ENCODE measurements around the gene C19orf67. TPM values are rescaled to one million over a fixed set of nuclear protein-coding genes. Genes with fewer than 3 reads are reported as not detected.

C19orf67 gene
- total RNA-seq, 4 donors from 2014 or later: not detected

GRCh38 chr19:14110650-14111049 lies 25.1 kb upstream of the C19orf67 start:
- WGBS, 2 donors: 37 to 55% methylated on average over 2 of the region's 2 CpGs
- no peak overlapping the region for H3K27ac ChIP-seq

GRCh38 chr19:14107581-14108461 lies 22.2 kb upstream of the C19orf67 start:
- H3K9me3 ChIP-seq: no peaks in the 10 kb centered on the region
- H3K4me1 ChIP-seq: peaks cover 0 to 39% (median 11%) of the 10 kb centered on the region in 4 donors
- H3K36me3 ChIP-seq: peaks cover 0 to 52% (median 2%) of the 10 kb centered on the region in 3 donors
- WGBS, 2 donors: 63 to 73% methylated on average over 22 to 23 of the region's 23 CpGs
- H3K27ac ChIP-seq: peak overlapping the region in 1 of 4 donors; percentile 44
- H3K27me3 ChIP-seq: no peaks in the 10 kb centered on the region
- no peak for DNase-seq (ENCODE audit: low spot score in 2 of 2)
- H3K4me3 ChIP-seq: no peak overlapping the region
- TF ChIP-seq POLR2A (IDR thresholded peaks at IDR 0.05) (no peak), CTCF (IDR thresholded peaks at IDR 0.05) (no peak), EP300 (IDR thresholded peaks at IDR 0.05) (no peak)

More at GRCh38 chr19:14110650-14111049, 25.1 kb upstream of the C19orf67 start:
- Histone ChIP-seq H3K27me3 (no peaks in the 10 kb centered on the region), H3K36me3 (peaks cover 0 to 24% (median 2%) of the 10 kb centered on the region in 3 donors), H3K9me3 (no peaks in the 10 kb centered on the region), H3K4me1 (peaks cover 0 to 67% (median 28%) of the 10 kb centered on the region in 4 donors), H3K4me3 (no peak overlapping the region)
- DNase-seq (ENCODE audit: low spot score in 2 of 2): no peak
- TF ChIP-seq EP300 (IDR thresholded peaks at IDR 0.05) (no peak), CTCF (IDR thresholded peaks at IDR 0.05) (no peak), POLR2A (IDR thresholded peaks at IDR 0.05) (no peak)

- H3K4me3 ChIP-seq: no peak overlapping the region
- H3K27me3 ChIP-seq: no peaks in the 10 kb centered on the region
- H3K36me3 ChIP-seq: peaks cover 0 to 62% (median 2%) of the 10 kb centered on the region in 3 donors
- TF ChIP-seq EP300 (IDR thresholded peaks at IDR 0.05) (no peak), POLR2A (IDR thresholded peaks at IDR 0.05) (no peak), CTCF (IDR thresholded peaks at IDR 0.05) (no peak)
- H3K9me3 ChIP-seq: no peaks in the 10 kb centered on the region
- peak overlapping the region in 1 of 4 donors; percentile 44 for H3K27ac ChIP-seq
- DNase-seq (ENCODE audit: low spot score in 2 of 2): no peak
- peaks cover 0 to 36% (median 2%) of the 10 kb centered on the region in 4 donors for H3K4me1 ChIP-seq
- WGBS, 2 donors: 55 to 57% methylated on average over 5 to 13 of the region's 16 CpGs
Observed at GRCh38 chr19:14106840-14107239, 21.3 kb upstream of the C19orf67 start.

GRCh38 chr19:14105680-14106079 lies 20.1 kb upstream of the C19orf67 start:
- 73 to 83% methylated on average over 8 of the region's 8 CpGs for WGBS, 2 donors
- Histone ChIP-seq H3K4me1 (peaks cover 0 to 25% (median 0%) of the 10 kb centered on the region in 4 donors), H3K36me3 (peaks cover 2 to 74% (median 7%) of the 10 kb centered on the region in 3 donors), H3K4me3 (no peak overlapping the region), H3K27me3 (no peaks in the 10 kb centered on the region), H3K27ac (no peak overlapping the region), H3K9me3 (no peaks in the 10 kb centered on the region)
- DNase-seq (ENCODE audit: low spot score in 2 of 2): no peak
- TF ChIP-seq POLR2A (IDR thresholded peaks at IDR 0.05) (no peak), EP300 (IDR thresholded peaks at IDR 0.05) (no peak), CTCF (IDR thresholded peaks at IDR 0.05) (no peak)

GRCh38 chr19:14103310-14103709 lies 17.7 kb upstream of the C19orf67 start:
- Histone ChIP-seq H3K27me3 (no peaks in the 10 kb centered on the region), H3K36me3 (peaks cover 2 to 95% (median 11%) of the 10 kb centered on the region in 3 donors), H3K4me1 (peaks cover 0 to 22% (median 0%) of the 10 kb centered on the region in 4 donors), H3K4me3 (no peak overlapping the region), H3K9me3 (no peaks in the 10 kb centered on the region), H3K27ac (no peak overlapping the region)
- 100% methylated on average over 1 of the region's 1 CpG for WGBS, 2 donors
- DNase-seq (ENCODE audit: low spot score in 2 of 2): no peak
- TF ChIP-seq EP300 (IDR thresholded peaks at IDR 0.05) (no peak), POLR2A (IDR thresholded peaks at IDR 0.05) (no peak), CTCF (IDR thresholded peaks at IDR 0.05) (no peak)

Data from tibial nerve (tissue), 4 donors.